Measurements from ENCODE around the gene PCA3. TPM values are rescaled to one million over a fixed set of nuclear protein-coding genes. Genes with fewer than 3 reads are reported as not detected.

Gene PCA3
- total RNA-seq (2012; rRNA removed): under 0.01 TPM in 1 of 2 replicates, not detected in the other

DNA sequence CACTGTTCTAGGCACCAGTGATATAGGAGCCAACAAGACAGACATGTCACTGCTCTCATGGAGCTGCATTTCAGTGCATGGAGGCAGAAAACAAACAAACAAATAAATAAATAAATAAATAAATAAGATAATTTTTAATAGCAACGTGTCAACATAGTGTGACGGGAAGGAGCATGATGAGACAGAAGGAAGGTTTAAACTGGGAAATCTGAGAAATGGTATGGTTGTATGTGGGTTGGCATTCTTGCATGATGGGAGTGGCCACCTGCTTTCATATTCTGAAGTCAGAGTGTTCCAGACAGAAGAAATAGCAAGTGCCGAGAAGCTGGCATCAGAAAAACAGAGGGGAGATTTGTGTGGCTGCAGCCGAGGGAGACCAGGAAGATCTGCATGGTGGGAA lies at the start of gene PCA3:
Gene PCA3, plus strand, starts transcription at position 301 of the 400 bp plus-strand sequence.
- no peak within 1 kb of the TSS for H3K9ac ChIP-seq (ENCODE audit: low read depth, low read length)
- H3K4me2 ChIP-seq (ENCODE audit: low read length): no peak within 1 kb of the TSS
- peaks cover 5% of the 10 kb centered on the region for H3K36me3 ChIP-seq (ENCODE audit: insufficient read depth, low read length)
- H3K27me3 ChIP-seq (ENCODE audit: control insufficient read depth, insufficient read depth, low read length): no peaks in the 10 kb centered on the region
- H3K9me3 ChIP-seq (replicated peaks; ENCODE audit: low read length): no peaks in the 10 kb centered on the region
- H3K4me1 ChIP-seq (ENCODE audit: control insufficient read depth, insufficient read depth, low read length): no peaks in the 10 kb centered on the region
- H3K4me3 ChIP-seq (ENCODE audit: low read length): no peak within 1 kb of the TSS

DNA sequence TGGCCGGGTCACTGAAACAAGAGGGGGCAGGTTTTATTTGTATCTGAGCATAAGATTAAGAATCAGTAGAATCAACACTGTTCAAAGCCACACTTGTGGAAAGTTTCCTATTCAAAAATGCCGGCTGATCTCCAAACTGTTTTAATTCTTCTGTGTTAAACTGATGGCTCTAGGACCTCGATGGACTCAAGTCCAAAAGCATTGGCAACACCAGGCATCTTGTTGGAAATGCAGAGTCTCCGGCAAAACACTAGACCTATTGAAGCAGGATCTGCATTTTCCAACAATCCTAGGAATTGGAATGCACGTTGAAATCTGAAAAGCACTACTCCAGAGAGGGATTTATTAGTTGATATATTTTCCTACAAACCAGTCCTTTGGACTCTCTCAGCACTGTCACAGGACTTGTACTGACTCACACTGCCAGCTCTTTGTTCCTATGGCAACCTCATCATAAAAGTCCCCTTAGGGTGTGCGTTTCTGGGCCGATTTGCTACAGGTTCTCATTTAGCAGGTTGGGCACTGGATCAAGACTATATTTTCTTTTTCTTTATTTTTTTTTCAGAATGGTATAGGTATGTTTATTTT lies 48.1 kb upstream of the PCA3 start:
- Histone ChIP-seq H3K4me2 (ENCODE audit: low read length) (no peak overlapping the region), H3K27me3 (ENCODE audit: control insufficient read depth, insufficient read depth, low read length) (no peaks in the 10 kb centered on the region), H3K9ac (ENCODE audit: low read depth, low read length) (no peak overlapping the region), H3K9me3 (replicated peaks; ENCODE audit: low read length) (no peaks in the 10 kb centered on the region), H3K36me3 (ENCODE audit: insufficient read depth, low read length) (no peaks in the 10 kb centered on the region), H3K4me3 (ENCODE audit: low read length) (no peak overlapping the region), H3K4me1 (ENCODE audit: control insufficient read depth, insufficient read depth, low read length) (peaks cover 14% of the 10 kb centered on the region)

DNA sequence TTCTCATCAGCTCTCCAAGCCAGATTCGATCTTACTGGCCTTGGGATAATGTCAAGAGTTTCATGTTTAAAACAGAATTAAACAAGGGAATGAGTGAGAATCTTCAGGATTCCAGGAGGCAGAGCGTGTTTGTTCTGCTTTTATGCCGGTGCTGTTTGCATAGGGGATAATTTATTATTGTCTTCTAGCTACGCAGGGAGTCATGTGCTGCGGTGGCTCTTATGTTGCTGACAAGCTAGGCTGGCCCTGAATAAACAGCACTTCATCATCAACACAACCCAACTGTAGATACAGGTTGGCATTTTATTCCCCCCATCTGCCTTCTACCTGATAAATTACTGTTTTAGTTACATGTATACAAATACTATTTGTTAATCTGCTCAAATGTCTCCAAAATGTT lies 47.1 kb upstream of the PCA3 start:
- Histone ChIP-seq H3K4me3 (ENCODE audit: low read length) (no peak overlapping the region), H3K4me2 (ENCODE audit: low read length) (no peak overlapping the region)

DNA sequence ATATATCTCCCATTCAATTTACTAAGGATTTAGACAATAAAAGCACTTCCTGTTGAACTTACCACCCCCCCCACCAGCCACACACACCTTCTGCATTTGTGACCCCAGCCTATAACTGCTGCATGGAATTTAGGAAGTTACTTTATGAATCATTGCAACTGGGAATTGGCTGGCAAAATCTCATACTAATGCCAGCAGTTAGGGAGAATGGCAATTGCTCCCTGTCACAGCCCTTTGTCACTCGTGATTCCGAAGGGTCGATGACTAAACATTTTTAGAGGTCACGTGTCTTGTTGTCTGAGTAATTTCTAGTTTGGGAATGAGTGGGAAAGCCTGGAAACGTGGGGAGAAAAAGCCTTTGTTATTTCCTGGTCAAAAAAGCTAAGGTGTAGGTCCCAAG lies 46.6 kb upstream of the PCA3 start:
- Histone ChIP-seq H3K4me3 (ENCODE audit: low read length) (no peak overlapping the region), H3K27me3 (ENCODE audit: control insufficient read depth, insufficient read depth, low read length) (no peaks in the 10 kb centered on the region), H3K4me1 (ENCODE audit: control insufficient read depth, insufficient read depth, low read length) (peaks cover 14% of the 10 kb centered on the region), H3K9me3 (replicated peaks; ENCODE audit: low read length) (no peaks in the 10 kb centered on the region), H3K4me2 (ENCODE audit: low read length) (no peak overlapping the region), H3K36me3 (ENCODE audit: insufficient read depth, low read length) (no peaks in the 10 kb centered on the region), H3K9ac (ENCODE audit: low read depth, low read length) (no peak overlapping the region)

More for the DNA sequence above, 47.1 kb upstream of the PCA3 start:
- H3K9me3 ChIP-seq (replicated peaks; ENCODE audit: low read length): no peaks in the 10 kb centered on the region
- no peak overlapping the region for H3K9ac ChIP-seq (ENCODE audit: low read depth, low read length)
- H3K27me3 ChIP-seq (ENCODE audit: control insufficient read depth, insufficient read depth, low read length): no peaks in the 10 kb centered on the region
- peaks cover 14% of the 10 kb centered on the region for H3K4me1 ChIP-seq (ENCODE audit: control insufficient read depth, insufficient read depth, low read length)
- H3K36me3 ChIP-seq (ENCODE audit: insufficient read depth, low read length): no peaks in the 10 kb centered on the region

DNA sequence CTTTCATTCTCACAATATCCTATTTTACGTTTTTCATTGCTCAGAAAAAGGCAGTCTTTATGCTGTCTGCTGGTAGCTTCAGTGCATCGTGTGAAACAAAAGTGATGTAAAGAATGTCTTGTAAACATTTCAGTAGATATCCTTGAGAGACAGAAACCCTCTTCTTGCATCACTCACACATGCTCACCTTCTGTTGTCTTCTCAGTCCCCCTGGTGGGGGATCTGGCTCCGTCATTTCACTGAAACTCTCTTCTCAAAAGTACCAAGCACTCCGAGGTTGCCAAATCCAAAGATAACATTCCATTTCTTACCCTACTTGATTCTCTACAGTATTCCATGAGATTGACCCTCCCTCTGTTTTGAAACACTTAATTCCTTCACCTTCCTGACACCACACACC lies 46.1 kb upstream of the PCA3 start:
- Histone ChIP-seq H3K27me3 (ENCODE audit: control insufficient read depth, insufficient read depth, low read length) (no peaks in the 10 kb centered on the region), H3K4me2 (ENCODE audit: low read length) (no peak overlapping the region), H3K9ac (ENCODE audit: low read depth, low read length) (no peak overlapping the region), H3K4me3 (ENCODE audit: low read length) (no peak overlapping the region), H3K9me3 (replicated peaks; ENCODE audit: low read length) (no peaks in the 10 kb centered on the region), H3K36me3 (ENCODE audit: insufficient read depth, low read length) (no peaks in the 10 kb centered on the region), H3K4me1 (ENCODE audit: control insufficient read depth, insufficient read depth, low read length) (peaks cover 14% of the 10 kb centered on the region)

DNA sequence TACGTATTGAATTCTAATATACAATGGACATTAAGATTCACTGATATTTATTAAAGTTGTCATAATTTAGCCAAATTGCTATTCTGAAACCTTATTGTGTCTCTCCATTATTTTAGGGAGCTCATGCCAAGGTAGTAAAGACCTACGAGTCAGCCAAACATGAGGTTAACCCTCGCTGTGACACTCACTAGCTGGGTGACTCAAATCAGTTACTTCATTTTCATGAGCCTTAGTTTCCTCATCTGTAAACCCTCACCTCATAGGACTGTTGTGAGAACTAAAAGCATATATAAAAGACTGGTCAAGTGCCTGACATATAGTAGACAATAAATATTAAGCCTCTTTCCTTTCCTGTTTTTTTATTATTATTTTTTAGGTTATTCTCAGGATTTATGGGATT lies 44.0 kb upstream of the PCA3 start:
- Histone ChIP-seq H3K4me1 (ENCODE audit: control insufficient read depth, insufficient read depth, low read length) (peaks cover 14% of the 10 kb centered on the region), H3K36me3 (ENCODE audit: insufficient read depth, low read length) (no peaks in the 10 kb centered on the region), H3K27me3 (ENCODE audit: control insufficient read depth, insufficient read depth, low read length) (no peaks in the 10 kb centered on the region), H3K9me3 (replicated peaks; ENCODE audit: low read length) (no peaks in the 10 kb centered on the region), H3K4me2 (ENCODE audit: low read length) (no peak overlapping the region), H3K4me3 (ENCODE audit: low read length) (no peak overlapping the region), H3K9ac (ENCODE audit: low read depth, low read length) (no peak overlapping the region)

DNA sequence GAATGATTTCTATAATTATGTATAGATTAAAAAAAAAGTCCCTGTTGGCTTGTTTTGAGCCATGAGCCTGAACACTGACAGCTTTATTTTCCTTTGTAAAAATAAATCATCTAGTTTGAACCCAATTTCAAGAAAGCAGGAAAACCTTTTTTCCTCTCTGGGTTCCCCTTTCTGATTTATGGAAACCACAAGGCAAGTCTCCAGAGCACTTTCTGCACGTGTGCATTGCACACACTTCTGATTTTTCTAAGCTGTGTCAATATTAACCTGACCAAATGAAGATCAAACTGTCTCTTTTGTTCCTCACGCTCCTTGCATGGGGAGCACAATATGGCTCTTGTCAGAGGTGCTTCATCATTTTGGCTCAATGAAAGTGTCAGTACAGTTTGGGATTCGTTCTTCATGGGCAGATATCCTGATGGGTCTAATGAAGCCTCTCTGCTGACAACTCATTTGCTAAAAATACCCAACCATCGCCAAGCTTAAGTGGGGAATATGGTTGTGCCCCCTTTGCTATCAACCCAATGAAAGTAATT lies 39.2 kb upstream of the PCA3 start:
- no peak overlapping the region for H3K4me2 ChIP-seq (ENCODE audit: low read length)
- no peak overlapping the region for H3K9ac ChIP-seq (ENCODE audit: low read depth, low read length)
- H3K9me3 ChIP-seq (replicated peaks; ENCODE audit: low read length): no peaks in the 10 kb centered on the region
- H3K36me3 ChIP-seq (ENCODE audit: insufficient read depth, low read length): no peaks in the 10 kb centered on the region
- H3K4me1 ChIP-seq (ENCODE audit: control insufficient read depth, insufficient read depth, low read length): no peaks in the 10 kb centered on the region
- H3K27me3 ChIP-seq (ENCODE audit: control insufficient read depth, insufficient read depth, low read length): no peaks in the 10 kb centered on the region
- no peak overlapping the region for H3K4me3 ChIP-seq (ENCODE audit: low read length)

DNA sequence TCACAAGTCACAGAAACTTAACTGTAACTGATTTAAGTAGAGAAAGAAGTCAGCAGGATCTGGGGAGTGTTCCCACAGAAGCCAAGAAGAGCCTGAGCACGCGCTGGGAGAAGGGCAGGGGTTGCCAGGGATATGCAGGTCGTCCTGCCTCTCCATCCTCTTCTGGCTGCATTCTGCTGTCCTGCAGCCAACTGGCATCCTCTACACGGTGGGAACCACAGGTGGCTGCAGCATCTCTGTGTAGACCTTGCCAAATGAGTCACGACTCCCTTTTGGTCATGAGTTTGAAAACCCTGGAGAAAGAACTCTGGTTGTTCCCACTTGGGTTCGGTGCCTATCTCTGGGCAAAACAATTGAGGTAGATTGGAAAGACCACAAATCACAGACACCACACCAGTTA lies 38.4 kb upstream of the PCA3 start:
- no peaks in the 10 kb centered on the region for H3K9me3 ChIP-seq (replicated peaks; ENCODE audit: low read length)
- no peaks in the 10 kb centered on the region for H3K27me3 ChIP-seq (ENCODE audit: control insufficient read depth, insufficient read depth, low read length)
- no peaks in the 10 kb centered on the region for H3K36me3 ChIP-seq (ENCODE audit: insufficient read depth, low read length)
- H3K4me2 ChIP-seq (ENCODE audit: low read length): no peak overlapping the region
- no peak overlapping the region for H3K4me3 ChIP-seq (ENCODE audit: low read length)
- no peaks in the 10 kb centered on the region for H3K4me1 ChIP-seq (ENCODE audit: control insufficient read depth, insufficient read depth, low read length)
- H3K9ac ChIP-seq (ENCODE audit: low read depth, low read length): no peak overlapping the region

DNA sequence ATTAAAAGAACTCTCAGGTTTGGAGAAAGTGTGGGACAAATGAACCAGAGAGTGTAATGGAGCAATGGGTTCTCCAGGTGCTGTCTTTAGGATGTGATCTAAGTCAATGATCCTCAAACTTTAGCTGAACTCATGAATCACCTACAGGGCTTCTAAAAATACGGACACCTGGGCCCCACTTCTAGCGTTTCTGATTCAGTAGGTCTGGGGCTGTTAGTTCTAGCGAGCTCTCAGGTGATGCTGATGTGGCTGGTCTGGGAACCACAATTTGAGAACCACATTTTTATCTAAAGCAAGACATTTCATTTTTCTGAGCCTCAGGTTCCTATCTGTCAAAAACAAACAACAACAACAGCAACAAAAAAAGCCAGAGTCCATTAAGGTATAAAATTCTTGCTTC lies 35.1 kb upstream of the PCA3 start:
- H3K4me1 ChIP-seq (ENCODE audit: control insufficient read depth, insufficient read depth, low read length): no peaks in the 10 kb centered on the region
- H3K9me3 ChIP-seq (replicated peaks; ENCODE audit: low read length): no peaks in the 10 kb centered on the region
- H3K4me2 ChIP-seq (ENCODE audit: low read length): no peak overlapping the region
- H3K4me3 ChIP-seq (ENCODE audit: low read length): no peak overlapping the region
- H3K27me3 ChIP-seq (ENCODE audit: control insufficient read depth, insufficient read depth, low read length): no peaks in the 10 kb centered on the region
- H3K9ac ChIP-seq (ENCODE audit: low read depth, low read length): no peak overlapping the region
- no peaks in the 10 kb centered on the region for H3K36me3 ChIP-seq (ENCODE audit: insufficient read depth, low read length)

DNA sequence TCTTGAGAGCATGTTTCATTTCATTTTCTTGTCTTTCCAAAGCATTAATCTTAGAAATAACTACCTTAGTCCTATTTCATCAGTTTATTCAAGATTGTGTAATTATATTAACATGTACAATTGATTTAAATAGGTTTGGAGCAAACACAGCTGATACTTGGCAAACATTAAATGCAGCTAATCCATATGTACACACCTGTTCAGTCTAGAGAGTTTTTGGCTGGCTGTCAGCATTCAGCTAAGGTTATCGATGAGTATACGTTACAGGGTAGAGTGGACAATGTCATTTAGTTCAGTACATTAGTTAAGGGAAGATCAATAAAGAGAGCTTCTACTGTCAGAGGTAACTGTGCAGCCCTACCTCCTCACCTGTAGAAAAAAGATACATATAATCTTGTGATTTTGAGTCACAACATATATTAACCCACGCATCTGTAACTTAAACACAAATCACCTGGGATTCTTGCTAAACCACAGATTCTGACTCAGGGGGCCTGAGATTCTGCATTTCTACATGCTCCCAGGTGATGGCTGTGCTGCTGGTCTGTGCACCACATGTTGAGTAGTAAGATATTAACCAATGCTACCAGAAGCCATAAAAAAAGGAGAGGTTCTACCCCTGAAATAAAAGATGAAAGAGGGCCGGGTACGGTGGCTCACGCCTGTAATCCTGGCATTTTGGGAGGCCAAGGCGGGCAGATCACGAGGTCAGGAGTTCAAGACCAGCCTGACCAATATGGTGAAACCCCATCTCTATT lies 34.1 kb upstream of the PCA3 start:
- Histone ChIP-seq H3K4me1 (ENCODE audit: control insufficient read depth, insufficient read depth, low read length) (no peaks in the 10 kb centered on the region), H3K4me3 (ENCODE audit: low read length) (no peak overlapping the region), H3K27me3 (ENCODE audit: control insufficient read depth, insufficient read depth, low read length) (no peaks in the 10 kb centered on the region), H3K4me2 (ENCODE audit: low read length) (no peak overlapping the region), H3K9me3 (replicated peaks; ENCODE audit: low read length) (no peaks in the 10 kb centered on the region), H3K9ac (ENCODE audit: low read depth, low read length) (no peak overlapping the region), H3K36me3 (ENCODE audit: insufficient read depth, low read length) (no peaks in the 10 kb centered on the region)

DNA sequence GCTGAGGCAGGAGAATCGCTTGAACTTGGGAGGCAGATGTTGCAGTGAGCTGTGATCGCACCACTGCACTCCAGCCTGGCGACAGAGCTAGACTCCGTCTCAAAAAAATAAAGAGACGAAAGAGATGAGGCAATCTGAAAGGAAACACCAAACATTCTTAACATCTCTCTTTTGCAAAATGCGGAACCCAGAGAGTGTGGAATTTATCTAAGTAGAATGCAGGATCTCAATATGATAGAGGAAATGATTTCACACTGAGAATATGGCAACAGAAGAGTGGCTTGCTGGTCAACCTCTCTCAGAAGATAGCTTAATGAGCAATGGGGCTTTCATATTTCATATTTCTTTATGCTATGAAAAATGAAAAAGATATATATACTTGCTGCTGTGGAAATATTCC lies 33.4 kb upstream of the PCA3 start:
- H3K9ac ChIP-seq (ENCODE audit: low read depth, low read length): no peak overlapping the region
- no peaks in the 10 kb centered on the region for H3K36me3 ChIP-seq (ENCODE audit: insufficient read depth, low read length)
- H3K4me3 ChIP-seq (ENCODE audit: low read length): no peak overlapping the region
- H3K9me3 ChIP-seq (replicated peaks; ENCODE audit: low read length): no peaks in the 10 kb centered on the region
- H3K4me1 ChIP-seq (ENCODE audit: control insufficient read depth, insufficient read depth, low read length): no peaks in the 10 kb centered on the region
- no peak overlapping the region for H3K4me2 ChIP-seq (ENCODE audit: low read length)
- H3K27me3 ChIP-seq (ENCODE audit: control insufficient read depth, insufficient read depth, low read length): no peaks in the 10 kb centered on the region

Data from skeletal muscle satellite cell (primary cell).